GM18909 (cell line): ENCODE data around the gene RALA.

Experiments
- ATAC-seq: cut with Tn5 transposase; IDR thresholded peaks from one replicate; pipeline ENCODE4 v1.9.1; 2021; ENCODE audit warnings: mild to moderate bottlenecking; ENCODE audit not compliant: unreplicated experiment, poor library complexity

The RALA gene, protein sequence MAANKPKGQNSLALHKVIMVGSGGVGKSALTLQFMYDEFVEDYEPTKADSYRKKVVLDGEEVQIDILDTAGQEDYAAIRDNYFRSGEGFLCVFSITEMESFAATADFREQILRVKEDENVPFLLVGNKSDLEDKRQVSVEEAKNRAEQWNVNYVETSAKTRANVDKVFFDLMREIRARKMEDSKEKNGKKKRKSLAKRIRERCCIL

GRCh38 chr7:39623047-39623731 lies at the start of gene RALA:
TSS of gene RALA (plus strand) at chr7:39623572. CDS start at chr7:39686668, 63,096 bp downstream.
- ATAC-seq = peak; percentile 95

DNA sequence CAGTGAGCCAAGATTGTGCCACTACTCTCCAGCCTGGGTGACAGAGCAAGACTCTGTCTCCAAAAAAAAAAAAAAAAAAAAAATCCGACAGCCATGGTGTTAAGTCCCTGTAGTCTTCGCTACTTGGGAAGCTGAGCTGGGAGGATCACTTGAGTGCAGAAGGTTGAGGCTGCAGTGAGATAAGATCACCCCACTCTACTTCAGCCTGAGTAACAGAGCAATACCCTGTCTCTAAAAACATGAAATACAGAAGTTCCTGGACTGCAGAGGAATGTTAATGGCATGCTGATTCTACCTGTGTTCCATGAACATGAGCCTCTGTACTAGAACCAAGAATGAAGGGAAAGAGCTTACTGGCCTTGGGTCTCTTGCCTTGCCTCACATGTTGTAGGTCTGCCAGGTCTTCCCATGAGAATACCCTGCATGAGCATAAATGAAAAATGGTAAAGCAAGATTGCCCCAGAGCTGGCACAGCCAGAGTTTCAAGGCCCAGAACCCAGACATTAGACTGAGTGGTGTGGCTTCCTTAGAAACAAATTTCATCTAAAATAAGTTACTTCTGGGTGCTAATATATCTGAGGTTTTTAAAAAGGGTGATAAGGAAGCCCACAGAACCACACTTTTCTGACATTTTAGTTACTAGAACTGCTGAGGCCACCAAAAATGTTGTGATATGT lies 48.6 kb upstream of the RALA start:
- ATAC-seq = no peak

DNA sequence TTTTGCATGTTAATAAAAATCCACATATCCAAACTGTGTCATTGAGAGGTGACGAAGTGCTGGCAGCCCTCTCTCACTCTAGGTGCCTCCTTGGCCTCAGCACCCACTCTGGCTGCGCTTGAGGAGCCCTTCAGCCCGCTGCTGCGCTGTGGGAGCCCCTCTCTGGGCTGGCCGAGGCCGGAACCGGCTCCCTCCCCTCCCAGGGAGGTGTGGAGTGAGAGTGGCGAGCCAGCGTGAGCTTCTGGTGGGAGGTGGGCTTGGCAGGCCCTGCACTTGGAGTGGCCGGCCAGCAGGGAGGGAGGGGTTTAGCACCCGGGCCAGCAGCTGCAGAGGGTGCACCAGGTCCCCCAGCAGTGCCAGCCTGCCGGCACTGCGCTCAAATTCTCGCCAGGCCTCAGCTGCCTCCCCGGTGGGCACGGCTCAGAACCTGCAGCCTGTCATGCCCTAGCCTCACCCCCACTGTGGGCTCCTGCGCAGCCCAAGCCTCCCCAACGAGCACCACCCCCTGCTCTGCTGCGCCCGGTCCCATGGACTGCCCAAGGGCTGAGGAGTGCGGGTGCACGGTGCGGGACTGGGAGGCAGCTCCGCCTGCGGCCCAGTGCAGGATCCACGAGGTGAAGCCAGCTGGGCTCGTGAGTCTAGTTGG lies 46.0 kb upstream of the RALA start:
- ATAC-seq = no peak

DNA sequence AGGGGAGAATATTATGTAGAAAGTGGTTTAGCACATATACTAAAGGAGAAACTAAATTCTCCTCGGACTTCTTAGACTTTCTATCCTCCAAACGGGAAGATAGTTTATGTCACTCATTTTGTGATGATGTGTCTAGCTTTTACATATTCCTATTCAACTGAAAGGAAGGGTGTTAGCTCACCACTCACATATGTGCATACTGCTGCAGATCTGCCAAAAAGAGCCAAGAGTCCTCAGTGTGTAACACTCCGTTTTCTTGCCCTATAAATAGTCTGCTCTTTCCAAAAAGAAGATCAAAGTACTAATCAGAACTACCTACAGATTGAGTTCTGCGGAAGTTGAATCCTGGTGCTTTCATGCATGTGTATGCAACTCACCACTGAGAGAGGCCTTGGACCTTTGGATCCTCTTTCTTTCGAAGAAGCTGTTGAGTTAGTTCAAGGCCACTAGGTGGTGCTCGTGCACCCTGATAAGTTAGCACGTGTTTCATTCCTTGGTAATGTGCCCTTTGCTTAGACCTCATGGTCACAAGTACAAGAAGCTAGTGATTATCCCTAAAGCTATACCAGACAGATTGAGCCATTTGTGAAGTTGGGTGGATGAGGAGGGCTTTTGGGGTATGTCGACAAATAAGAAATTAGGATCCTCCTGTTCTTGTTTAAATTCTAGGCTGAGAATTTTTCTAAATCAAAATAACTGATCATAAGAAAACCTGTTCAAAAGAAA lies 43.1 kb upstream of the RALA start:
- ATAC-seq = peak; percentile 95

GRCh38 chr7:39582536-39582935 lies 40.8 kb upstream of the RALA start:
- ATAC-seq = no peak

- ATAC-seq = no peak
These were observed 39.8 kb upstream of the RALA start for GRCh38 chr7:39583539-39583938.

DNA sequence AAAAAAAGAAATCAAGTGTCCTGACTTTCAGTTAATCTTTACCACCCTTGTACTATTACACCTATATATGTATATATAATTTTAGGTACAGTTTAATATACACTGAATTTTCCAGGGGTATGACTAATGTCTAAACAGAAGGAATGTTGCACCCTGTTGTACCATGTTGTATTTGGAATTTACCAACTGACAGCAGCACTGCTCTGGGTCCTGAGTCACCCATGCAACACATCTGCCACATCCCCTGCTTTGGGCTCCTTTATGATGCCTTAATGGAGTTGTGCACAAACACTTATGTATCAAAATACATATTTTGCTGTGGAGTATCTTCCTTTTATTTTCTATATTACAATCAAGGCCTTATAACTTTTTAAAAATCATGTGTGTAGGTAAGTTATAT lies 36.0 kb upstream of the RALA start:
- no peak for ATAC-seq

- no peak for ATAC-seq
These were observed 35.0 kb upstream of the RALA start for GRCh38 chr7:39588416-39588815.

- ATAC-seq = peak; percentile 95
These were observed 33.9 kb upstream of the RALA start for GRCh38 chr7:39589323-39590111.

DNA sequence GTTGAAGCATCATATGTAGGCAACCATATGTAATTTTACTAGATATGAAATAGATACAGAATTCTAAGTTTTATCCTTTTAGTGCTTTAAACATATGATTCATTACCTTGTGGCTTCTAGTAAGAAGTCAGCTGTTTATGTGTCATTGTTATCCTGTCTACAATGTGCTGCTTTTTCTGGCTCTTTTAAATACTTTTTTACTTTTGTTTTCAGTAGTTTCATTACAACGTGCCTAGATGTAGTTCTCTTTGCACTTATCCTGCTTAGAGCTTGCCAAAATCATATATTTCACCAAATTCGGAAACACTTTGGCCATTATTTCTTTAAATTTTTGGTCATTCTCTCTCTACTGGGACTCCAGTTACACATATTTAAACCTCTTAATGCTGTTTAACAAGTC lies 30.8 kb upstream of the RALA start:
- no peak for ATAC-seq

GRCh38 chr7:39594988-39595620 lies 28.3 kb upstream of the RALA start:
- no peak for ATAC-seq

DNA sequence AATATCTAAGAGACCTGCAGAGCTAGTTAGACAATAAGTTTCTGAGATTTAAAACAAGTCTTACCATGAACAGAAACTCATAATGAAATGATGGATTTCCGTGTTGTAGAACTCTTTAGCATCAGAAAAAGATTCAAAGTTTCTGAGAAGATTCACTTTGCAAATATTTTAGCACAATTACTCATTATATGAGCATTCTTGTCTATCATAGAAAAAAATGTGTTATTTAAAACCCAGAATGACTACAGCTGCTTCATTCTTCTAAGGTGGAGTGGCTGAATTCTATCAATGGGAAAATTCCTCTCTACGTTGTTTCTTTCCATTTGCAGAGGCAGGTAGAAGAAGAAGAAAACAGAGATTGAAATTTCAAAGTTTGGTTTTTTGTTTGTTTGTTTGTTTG lies 21.0 kb upstream of the RALA start:
- no peak for ATAC-seq

DNA sequence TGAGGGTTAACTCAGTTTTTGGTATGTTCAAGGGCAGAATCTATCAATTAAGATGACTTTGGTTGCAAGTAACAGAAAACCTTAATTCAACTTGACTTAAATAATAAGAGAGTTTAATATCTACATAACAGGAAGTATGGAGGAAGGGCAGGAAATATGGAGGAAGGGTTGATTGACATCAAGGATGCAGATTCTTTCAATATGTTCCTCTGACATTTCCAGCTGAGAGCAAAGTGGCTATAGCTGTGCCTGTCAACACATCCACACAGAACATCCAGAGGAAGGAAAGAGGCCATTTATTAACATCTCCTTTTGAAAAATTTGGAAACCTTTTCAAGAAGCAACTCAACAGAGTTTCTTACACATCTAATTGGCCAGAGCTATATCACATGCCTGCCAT lies 19.4 kb upstream of the RALA start:
- no peak for ATAC-seq

GRCh38 chr7:39605087-39605486 lies 18.3 kb upstream of the RALA start:
- ATAC-seq = peak; percentile 75

- ATAC-seq = no peak
These were observed 17.0 kb upstream of the RALA start for GRCh38 chr7:39606352-39606751.

DNA sequence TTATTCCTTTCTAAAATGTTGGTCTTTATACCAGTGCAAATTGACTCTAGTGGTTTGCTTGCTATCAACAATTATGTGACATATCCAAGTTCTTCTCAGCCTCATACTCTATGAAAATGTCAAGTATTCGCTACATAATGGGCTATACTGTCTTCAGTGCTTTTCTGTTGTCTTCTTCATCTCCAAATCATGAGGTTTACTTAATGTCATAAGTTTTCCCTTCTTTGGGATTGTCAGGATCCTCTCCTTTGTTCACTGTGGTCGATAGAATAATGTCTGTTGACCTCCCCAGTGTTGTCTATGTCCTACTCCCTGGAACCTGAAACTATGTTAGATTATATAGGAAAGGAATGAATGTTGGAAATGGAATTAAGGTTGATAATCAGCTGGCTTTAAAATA lies 16.4 kb upstream of the RALA start:
- ATAC-seq = no peak

DNA sequence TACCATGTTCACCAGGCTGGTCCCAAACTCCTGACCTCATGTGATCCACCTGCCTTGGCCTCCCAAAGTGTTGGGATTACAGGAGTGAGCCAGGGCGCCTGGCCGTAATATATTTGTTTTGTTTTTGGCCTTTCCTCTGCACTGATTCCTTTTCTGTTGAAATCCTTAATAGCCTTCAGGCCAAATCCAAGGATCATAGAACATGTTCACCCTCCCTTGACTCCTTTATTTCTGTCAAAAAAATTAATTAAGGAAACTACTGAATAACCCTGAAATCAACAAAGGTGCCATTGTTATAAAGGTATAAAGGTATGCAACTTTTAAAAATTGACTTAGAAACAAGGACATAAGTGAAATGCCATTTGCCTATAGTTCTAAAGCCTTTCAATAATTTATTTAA lies 15.5 kb upstream of the RALA start:
- no peak for ATAC-seq

DNA sequence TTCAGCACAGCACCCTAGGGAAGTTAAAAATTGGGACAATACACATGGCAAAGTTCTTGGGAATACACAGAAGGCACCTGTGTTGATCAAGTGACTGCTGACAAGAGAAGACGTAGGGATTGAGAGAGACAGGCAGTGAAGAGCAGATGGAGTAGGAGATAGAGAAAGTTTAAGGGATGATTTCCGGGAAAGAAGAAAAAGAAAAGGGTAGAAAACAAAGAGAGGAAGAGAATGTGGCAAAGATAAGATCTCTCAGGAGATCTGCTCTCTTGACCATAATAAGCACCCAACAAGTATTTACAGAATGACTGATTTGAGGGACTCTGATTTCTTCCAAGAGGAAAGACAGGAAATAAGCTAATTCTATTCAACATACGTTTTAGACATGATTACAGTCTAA lies 15.1 kb upstream of the RALA start:
- ATAC-seq = no peak
